Thyroid gland (tissue), 4 donors: ENCODE measurements around the gene MFAP3.

Experiments used
- POLR2A ChIP-seq, 2 donors: fragments of 450-650 bp; IDR thresholded peaks; one replicate each; pipeline ENCODE4 v1.6.1; 2017; ENCODE audit warnings: antibody characterized with exemption in 2 of 2, mild to moderate bottlenecking in 2 of 2, moderate library complexity in 1 of 2
- TF ChIP-seq, protein P1 (sequence below), 6 experiments: fragments of 200-600 bp in 3 of 6; fragments of 450-650 bp in 3 of 6; sonication (generic) in 3 of 6; IDR thresholded peaks; one replicate each; pipeline ENCODE4 v1.5.1; 2016 to 2019; ENCODE audit warnings: antibody characterized with exemption in 6 of 6, mild to moderate bottlenecking in 2 of 6, inconsistent platforms in 1 of 6, moderate library complexity in 1 of 6

GRCh38 chr5:154081246-154081645, 42.5 kb downstream of the MFAP3 start:
- TF ChIP-seq, protein P1, sequence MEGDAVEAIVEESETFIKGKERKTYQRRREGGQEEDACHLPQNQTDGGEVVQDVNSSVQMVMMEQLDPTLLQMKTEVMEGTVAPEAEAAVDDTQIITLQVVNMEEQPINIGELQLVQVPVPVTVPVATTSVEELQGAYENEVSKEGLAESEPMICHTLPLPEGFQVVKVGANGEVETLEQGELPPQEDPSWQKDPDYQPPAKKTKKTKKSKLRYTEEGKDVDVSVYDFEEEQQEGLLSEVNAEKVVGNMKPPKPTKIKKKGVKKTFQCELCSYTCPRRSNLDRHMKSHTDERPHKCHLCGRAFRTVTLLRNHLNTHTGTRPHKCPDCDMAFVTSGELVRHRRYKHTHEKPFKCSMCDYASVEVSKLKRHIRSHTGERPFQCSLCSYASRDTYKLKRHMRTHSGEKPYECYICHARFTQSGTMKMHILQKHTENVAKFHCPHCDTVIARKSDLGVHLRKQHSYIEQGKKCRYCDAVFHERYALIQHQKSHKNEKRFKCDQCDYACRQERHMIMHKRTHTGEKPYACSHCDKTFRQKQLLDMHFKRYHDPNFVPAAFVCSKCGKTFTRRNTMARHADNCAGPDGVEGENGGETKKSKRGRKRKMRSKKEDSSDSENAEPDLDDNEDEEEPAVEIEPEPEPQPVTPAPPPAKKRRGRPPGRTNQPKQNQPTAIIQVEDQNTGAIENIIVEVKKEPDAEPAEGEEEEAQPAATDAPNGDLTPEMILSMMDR (IDR thresholded peaks at IDR 0.05): no peak
- TF ChIP-seq POLR2A (IDR thresholded peaks at IDR 0.05): no peak
